Mesenchymal stem cell (in vitro differentiated cells and primary cell): Measurements from ENCODE around the gene PADI1.

Source experiments
- DNase-seq: peaks from one replicate; pipeline ENCODE4 v3.0.0-alpha.2; 2013
- H2AFZ ChIP-seq: one replicate; pipeline ENCODE4 v1.6.1; 2013; ENCODE audit warnings: low read depth, mild to moderate bottlenecking, control low read depth, inconsistent platforms, low read length, moderate library complexity
- H2AK5ac ChIP-seq: 2 replicates; pipeline ENCODE4 v1.6.1; 2013; ENCODE audit warnings: low read length, moderate library complexity, mild to moderate bottlenecking, inconsistent platforms; ENCODE audit not compliant: severe bottlenecking
- H2BK120ac ChIP-seq: one replicate; pipeline ENCODE4 v1.6.1; 2013; ENCODE audit warnings: low read depth, mild to moderate bottlenecking, inconsistent platforms, low read length, moderate library complexity
- H2BK12ac ChIP-seq, 2 experiments: one replicate each; pipeline ENCODE4 v1.6.1; 2013; ENCODE audit warnings: inconsistent platforms in 2 of 2, low read length in 2 of 2, mild to moderate bottlenecking in 2 of 2, moderate library complexity in 2 of 2, control low read depth in 1 of 2
- H2BK15ac ChIP-seq: one replicate; pipeline ENCODE4 v1.6.1; 2013; ENCODE audit warnings: mild to moderate bottlenecking, low read depth, inconsistent platforms; ENCODE audit not compliant: poor library complexity, severe bottlenecking
- H2BK5ac ChIP-seq: 2 replicates; pipeline ENCODE4 v1.6.1; 2013; ENCODE audit warnings: low read depth, mild to moderate bottlenecking, low read length, control low read depth, inconsistent platforms; ENCODE audit not compliant: poor library complexity, severe bottlenecking
- H3K14ac ChIP-seq, 2 experiments: one replicate each; pipeline ENCODE4 v1.6.1; 2013; ENCODE audit warnings: inconsistent platforms in 2 of 2, low read length in 2 of 2, control low read depth in 1 of 2, mild to moderate bottlenecking in 1 of 2, moderate library complexity in 1 of 2
- H3K18ac ChIP-seq, 2 experiments: one replicate each; pipeline ENCODE4 v1.6.1; 2013; ENCODE audit warnings: inconsistent platforms in 2 of 2, low read length in 2 of 2, control low read depth in 1 of 2, low read depth in 1 of 2, mild to moderate bottlenecking in 1 of 2
- H3K23ac ChIP-seq, 2 experiments: one replicate each; pipeline ENCODE4 v1.6.1; 2013; ENCODE audit warnings: inconsistent platforms in 2 of 2, low read length in 2 of 2, mild to moderate bottlenecking in 2 of 2, moderate library complexity in 2 of 2, control low read depth in 1 of 2
- H3K27ac ChIP-seq: 2 replicates; pipeline ENCODE4 v1.5.1; 2013; ENCODE audit warnings: mild to moderate bottlenecking, moderate library complexity, low read length, control low read depth, inconsistent platforms; ENCODE audit not compliant: poor library complexity, severe bottlenecking
- H3K27me3 ChIP-seq, 2 experiments: 2 replicates each; pipeline versions ENCODE4 v1.6.1 to v1.7.0; 2013; ENCODE audit warnings: low read length in 2 of 2, mild to moderate bottlenecking in 2 of 2, moderate library complexity in 2 of 2, control low read depth in 1 of 2, inconsistent platforms in 1 of 2; ENCODE audit not compliant: control insufficient read depth in 1 of 2, insufficient read depth in 1 of 2
- H3K36me3 ChIP-seq, 2 experiments: 2 replicates each; pipeline versions ENCODE4 v1.6.1 to v1.7.0; 2013; ENCODE audit warnings: low read length in 2 of 2, control low read depth in 1 of 2, inconsistent platforms in 1 of 2, low read depth in 1 of 2, mild to moderate bottlenecking in 1 of 2; ENCODE audit not compliant: insufficient read depth in 2 of 2, control insufficient read depth in 1 of 2
- H3K4ac ChIP-seq, 2 experiments: one replicate each; pipeline ENCODE4 v1.6.1; 2013; ENCODE audit warnings: inconsistent platforms in 2 of 2, low read length in 2 of 2, mild to moderate bottlenecking in 2 of 2, moderate library complexity in 2 of 2, control low read depth in 1 of 2, low read depth in 1 of 2
- H3K4me1 ChIP-seq: 2 replicates; pipeline ENCODE4 v1.6.1; 2013; ENCODE audit warnings: low read depth, low read length, control low read depth; ENCODE audit not compliant: control insufficient read depth, insufficient read depth
- H3K4me2 ChIP-seq: 2 replicates; pipeline ENCODE4 v1.6.1; 2013; ENCODE audit warnings: low read length, mild to moderate bottlenecking, inconsistent platforms; ENCODE audit not compliant: poor library complexity, severe bottlenecking
- H3K4me3 ChIP-seq, 2 experiments: 2 replicates each; pipeline versions ENCODE4 v1.5.1 to v1.7.0; 2013; ENCODE audit warnings: low read length in 2 of 2, mild to moderate bottlenecking in 2 of 2, control low read depth in 1 of 2, low read depth in 1 of 2; ENCODE audit not compliant: insufficient read depth in 1 of 2
- H3K79me1 ChIP-seq: replicated peaks from 2 replicates; pipeline ENCODE4 v1.6.1; 2013; ENCODE audit warnings: mild to moderate bottlenecking, control low read depth, low read length, inconsistent platforms; ENCODE audit not compliant: poor library complexity, severe bottlenecking
- H3K9ac ChIP-seq: 2 replicates; pipeline ENCODE4 v1.7.0; 2013; ENCODE audit warnings: mild to moderate bottlenecking, low read length, moderate library complexity
- H3K9me3 ChIP-seq: 2 replicates; pipeline ENCODE4 v1.7.0; 2013; ENCODE audit warnings: mild to moderate bottlenecking, low read length; ENCODE audit not compliant: control insufficient read depth
- H4K8ac ChIP-seq: one replicate; pipeline ENCODE4 v1.6.1; 2013; ENCODE audit warnings: inconsistent platforms, mild to moderate bottlenecking, low read length, moderate library complexity
- H4K91ac ChIP-seq: one replicate; pipeline ENCODE4 v1.6.1; 2013; ENCODE audit warnings: mild to moderate bottlenecking, low read length, inconsistent platforms
- WGBS: methylation state at CpG from one replicate; pipeline ENCODE4 v1.1.7; 2013; ENCODE audit warnings: mixed read lengths; 5-methylcytosine and 5-hydroxymethylcytosine counted together

The PADI1 gene

DNA sequence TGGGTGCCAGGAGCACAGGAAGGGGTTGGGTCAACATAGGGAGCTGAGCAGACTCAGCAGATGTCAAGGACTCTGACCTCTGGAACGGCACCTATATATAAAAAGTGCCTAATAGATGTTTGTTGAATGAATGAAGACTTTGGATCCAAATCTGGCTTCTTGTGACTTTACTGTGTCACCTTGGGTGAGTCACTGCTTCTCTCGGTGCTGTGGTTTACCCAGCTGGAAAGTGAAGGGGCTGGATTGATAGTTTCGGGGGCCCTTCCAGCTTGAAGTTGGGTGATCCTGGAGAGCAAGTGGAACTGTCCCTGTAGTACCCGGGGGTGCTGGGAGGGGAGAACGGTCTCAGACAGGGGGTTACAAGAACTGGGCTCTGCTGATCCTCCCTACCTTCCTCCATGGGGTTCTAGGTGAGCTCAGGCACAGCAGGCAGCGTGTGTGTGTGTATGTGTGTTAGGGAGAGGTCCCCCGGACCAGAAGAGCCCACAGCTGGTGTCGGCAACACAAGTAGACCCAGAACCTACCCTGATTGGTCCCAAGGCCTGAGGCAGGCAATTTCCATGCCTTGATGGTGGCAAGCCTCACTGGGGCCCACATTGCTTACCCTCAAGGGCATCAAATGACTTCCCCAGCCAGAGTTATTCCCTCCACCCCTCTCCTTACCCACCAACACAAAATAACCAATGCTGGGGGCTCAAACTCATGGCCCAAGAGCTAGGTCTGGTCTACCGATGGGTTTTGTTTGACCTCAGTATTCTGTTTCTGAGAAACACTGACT, 5.5 kb upstream of the PADI1 start:
- Histone ChIP-seq H2BK120ac (no peak overlapping the region), H3K18ac (no peak overlapping the region), H3K4me1 (peaks cover 32% of the 10 kb centered on the region), H3K27me3 (peaks cover 0 to 81% of the 10 kb centered on the region in 2 experiments), H4K91ac (no peak overlapping the region), H3K23ac (no peak overlapping the region), H3K9me3 (no peaks in the 10 kb centered on the region), H2BK15ac (no peak overlapping the region), H4K8ac (no peak overlapping the region), H3K14ac (no peak overlapping the region), H2BK5ac (peak overlapping the region; percentile 68), H3K27ac (peak overlapping the region; percentile 99), H2AFZ (no peak overlapping the region), H3K4me3 (no peak overlapping the region), H3K36me3 (peaks cover 0 to 9% of the 10 kb centered on the region in 2 experiments), H2AK5ac (peak overlapping the region; percentile 96), H3K4me2 (no peak overlapping the region), H3K9ac (no peak overlapping the region), H3K79me1 (no peaks in the 10 kb centered on the region), H2BK12ac (no peak overlapping the region), H3K4ac (no peak overlapping the region)
- 78% methylated on average over 8 of the region's 9 CpGs for whole genome bisulfite sequencing
- DNase-seq: no peak

DNA sequence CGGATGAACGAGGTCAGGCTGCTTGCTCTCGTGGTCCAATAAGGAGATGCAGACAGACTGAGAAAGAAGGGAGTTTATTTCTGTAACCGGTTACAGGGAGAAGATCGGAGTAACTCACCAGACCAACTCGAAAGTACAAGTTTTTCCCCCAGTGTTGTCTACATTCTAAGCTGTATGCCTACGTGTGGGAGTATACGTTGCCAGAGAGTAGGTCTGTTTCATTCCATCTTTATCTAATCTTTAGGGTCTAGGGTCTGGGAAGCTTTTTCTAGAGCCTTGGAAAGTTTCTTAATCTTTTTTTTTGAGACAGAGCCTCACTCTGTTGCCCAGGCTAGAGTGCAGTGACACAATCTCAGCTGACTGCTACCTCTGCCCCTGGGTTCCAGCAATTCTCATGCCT, 4.7 kb upstream of the PADI1 start:
- Histone ChIP-seq H3K36me3 (peaks cover 0 to 9% of the 10 kb centered on the region in 2 experiments), H3K4ac (no peak overlapping the region), H3K9ac (no peak overlapping the region), H2AFZ (no peak overlapping the region), H3K4me3 (no peak overlapping the region), H2BK5ac (peak overlapping the region; percentile 26), H3K23ac (no peak overlapping the region), H2BK12ac (no peak overlapping the region), H3K14ac (no peak overlapping the region), H2BK15ac (peak overlapping the region; percentile 54), H3K27ac (peak overlapping the region; percentile 99), H2AK5ac (peak overlapping the region; percentile 92), H3K4me2 (no peak overlapping the region), H3K27me3 (peaks cover 0 to 84% of the 10 kb centered on the region in 2 experiments), H3K18ac (no peak overlapping the region), H4K8ac (no peak overlapping the region), H3K4me1 (peaks cover 28% of the 10 kb centered on the region), H3K9me3 (no peaks in the 10 kb centered on the region), H3K79me1 (no peaks in the 10 kb centered on the region), H2BK120ac (no peak overlapping the region), H4K91ac (no peak overlapping the region)
- no peak for DNase-seq
- 69% methylated on average over 5 of the region's 8 CpGs for WGBS

DNA sequence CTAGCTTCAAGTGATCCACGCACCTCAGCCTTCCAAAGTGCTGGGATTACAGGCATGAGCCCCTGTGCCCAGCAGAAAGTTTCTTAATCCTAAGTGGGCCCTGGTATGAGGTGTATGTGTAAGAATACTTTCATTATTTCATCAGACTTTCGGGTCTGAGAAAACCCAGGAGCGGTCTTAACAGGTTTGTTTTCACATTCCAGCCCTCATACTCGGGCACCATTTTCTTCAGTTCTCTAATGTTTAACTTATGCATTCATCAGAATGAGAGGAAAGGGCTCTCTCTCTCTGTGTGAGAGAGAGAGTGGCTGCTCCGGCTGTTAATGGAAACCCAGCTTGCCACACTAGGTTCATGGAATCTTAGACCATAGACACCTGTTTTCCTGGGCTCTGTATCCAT, 4.2 kb upstream of the PADI1 start:
- peaks cover 0 to 6% of the 10 kb centered on the region in 2 experiments for H3K36me3 ChIP-seq
- H3K4me3 ChIP-seq: no peak overlapping the region
- H3K18ac ChIP-seq: no peak overlapping the region
- no peak overlapping the region for H2BK12ac ChIP-seq
- peaks cover 0 to 83% of the 10 kb centered on the region in 2 experiments for H3K27me3 ChIP-seq
- no peak overlapping the region for H3K4ac ChIP-seq
- H3K27ac ChIP-seq: peak overlapping the region; percentile 99
- no peak overlapping the region for H3K4me2 ChIP-seq
- no peak overlapping the region for H2AFZ ChIP-seq
- DNase-seq: no peak
- H3K23ac ChIP-seq: no peak overlapping the region
- H4K91ac ChIP-seq: no peak overlapping the region
- 100% methylated on average over 2 of the region's 5 CpGs for WGBS
- peak overlapping the region; percentile 26 for H2BK5ac ChIP-seq
- no peaks in the 10 kb centered on the region for H3K79me1 ChIP-seq
- H2BK120ac ChIP-seq: no peak overlapping the region
- no peak overlapping the region for H4K8ac ChIP-seq
- no peak overlapping the region for H2BK15ac ChIP-seq
- peaks cover 28% of the 10 kb centered on the region for H3K4me1 ChIP-seq
- no peak overlapping the region for H3K9ac ChIP-seq
- H2AK5ac ChIP-seq: no peak overlapping the region
- no peak overlapping the region for H3K14ac ChIP-seq
- H3K9me3 ChIP-seq: no peaks in the 10 kb centered on the region

DNA sequence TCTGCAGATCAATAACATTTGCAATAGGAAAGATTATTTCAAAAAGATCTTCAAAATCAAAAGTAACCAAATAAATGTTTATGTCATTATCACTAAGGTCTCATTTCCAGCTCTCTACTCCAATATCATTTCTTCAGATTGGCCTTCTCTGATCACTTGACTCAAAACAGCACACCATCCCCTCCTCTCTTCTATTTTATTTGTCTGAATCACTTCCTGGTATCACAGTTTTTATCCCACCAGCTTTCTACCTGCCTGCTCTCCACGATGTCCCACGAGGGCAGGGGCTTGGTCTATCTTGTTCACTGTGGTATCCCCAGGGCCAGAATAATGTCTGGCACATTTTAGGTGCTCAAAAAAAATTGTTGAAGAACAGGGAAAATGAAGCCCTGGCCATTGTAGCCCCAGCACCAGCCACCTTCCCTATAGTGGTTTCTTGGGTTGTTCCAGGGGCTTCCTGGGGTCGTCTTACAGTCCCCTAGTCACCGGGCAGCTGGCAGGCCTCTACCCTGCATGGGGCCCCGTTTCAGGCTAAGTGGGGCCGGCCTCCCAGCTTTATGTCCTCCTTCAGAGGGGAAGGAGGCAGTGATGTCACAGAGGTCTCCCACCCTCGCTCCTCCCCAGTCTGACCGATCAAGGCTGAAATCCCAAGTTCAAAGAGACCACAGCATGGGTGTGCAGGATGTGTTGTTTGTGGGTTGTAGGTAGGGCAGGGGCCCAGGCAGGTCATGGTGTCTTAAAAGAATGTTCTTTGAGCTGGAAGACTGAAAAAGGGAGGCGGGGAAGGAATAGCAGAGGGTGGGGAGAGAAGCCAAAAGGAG, 3.5 kb upstream of the PADI1 start:
- Histone ChIP-seq H3K18ac (peak overlapping the region in 1 of 2 experiments; percentile 24), H3K9ac (no peak overlapping the region), H3K9me3 (no peaks in the 10 kb centered on the region), H3K23ac (no peak overlapping the region), H3K27ac (peak overlapping the region; percentile 99), H4K8ac (no peak overlapping the region), H3K27me3 (peaks cover 0 to 82% of the 10 kb centered on the region in 2 experiments), H2AK5ac (peak overlapping the region; percentile 59), H3K79me1 (no peaks in the 10 kb centered on the region), H2BK5ac (peak overlapping the region; percentile 99), H3K4me3 (no peak overlapping the region), H2BK120ac (no peak overlapping the region), H2BK15ac (no peak overlapping the region), H3K14ac (no peak overlapping the region), H3K4ac (peak overlapping the region in 1 of 2 experiments; percentile 7), H3K36me3 (peaks cover 0 to 3% of the 10 kb centered on the region in 2 experiments), H3K4me2 (no peak overlapping the region), H2AFZ (no peak overlapping the region), H2BK12ac (peak overlapping the region in 1 of 2 experiments; percentile 24), H4K91ac (no peak overlapping the region), H3K4me1 (peaks cover 30% of the 10 kb centered on the region)
- DNase-seq: no peak
- WGBS: 83% methylated on average over 9 of the region's 9 CpGs
